K562 (cell line): ENCODE results near the gene LRRC47. TPM values are rescaled to one million over a fixed set of nuclear protein-coding genes. Genes with fewer than 3 reads are reported as not detected.

Source experiments
- ATF1 ChIP-seq, 2 experiments: fragments of 450-650 bp in 1 of 2; IDR thresholded peaks; 2 replicates each; pipeline ENCODE4 v1.6.1; 2016; ENCODE audit warnings: missing compliant biosample characterization in 1 of 2, missing genetic modification characterization in 1 of 2
- CHD1 ChIP-seq: fragments of 200-600 bp; sonication (generic); IDR thresholded peaks from one replicate; pipeline ENCODE4 v1.6.1; 2012; ENCODE audit warnings: mild to moderate bottlenecking, moderate library complexity, low read length, inconsistent platforms
- DLX4 ChIP-seq: fragments of 250-450 bp; sonication (Bioruptor Pico); IDR thresholded peaks from 2 replicates; pipeline ENCODE4 v1.6.1; 2021; ENCODE audit warnings: mild to moderate bottlenecking
- E2F6 ChIP-seq, 2 experiments: IDR thresholded peaks; 2 replicates each; pipeline ENCODE4 v1.6.1; 2011; ENCODE audit warnings: borderline replicate concordance in 1 of 2, control low read depth in 1 of 2, low read depth in 1 of 2, low read length in 1 of 2, mild to moderate bottlenecking in 1 of 2, mixed read lengths in 1 of 2, moderate library complexity in 1 of 2; ENCODE audit not compliant: insufficient read depth in 1 of 2, insufficient read length in 1 of 2, poor library complexity in 1 of 2, severe bottlenecking in 1 of 2; ENCODE audit errors: extremely low read depth in 1 of 2
- LEF1 ChIP-seq: fragments of 450-650 bp; IDR thresholded peaks from 2 replicates; pipeline ENCODE4 v1.6.1; 2016; ENCODE audit warnings: mild to moderate bottlenecking
- MIER1 ChIP-seq: fragments of 450-650 bp; IDR thresholded peaks from 2 replicates; pipeline ENCODE4 v1.6.1; 2016; ENCODE audit warnings: antibody characterized with exemption, mild to moderate bottlenecking, low read depth
- RCOR1 ChIP-seq, 2 experiments: IDR thresholded peaks; 2 replicates each; pipeline ENCODE4 v1.6.1; 2012; ENCODE audit warnings: low read depth in 2 of 2, low read length in 2 of 2, borderline replicate concordance in 1 of 2, improper control_type of control experiment in 1 of 2
- ZBTB1 ChIP-seq: sonication (generic); formaldehyde crosslinking; IDR thresholded peaks from 2 replicates; pipeline ENCODE4 v1.8.1; 2023; ENCODE audit warnings: missing genetic modification reagents, low read depth, mild to moderate bottlenecking, borderline replicate concordance
- polyA plus RNA-seq, 8 experiments: library from polyadenylated mRNA; depleted of rRNA in 4 of 8; stranded (reverse) in 5 of 8; unstranded in 3 of 8; fragments of >200 nt; fragmentation: Nextera tagmentation in 2 of 8; fragmentation: Illumina TruSeq in 1 of 8; extraction: Ambion mirVana in 2 of 8; extraction: Trizol in 1 of 8; gene quantifications; 2 replicates each; pipeline versions ENCODE4 v1.2.1 to v1.2.3, GENCODE V29; 2011 to 2014; ENCODE audit warnings: inconsistent platforms in 1 of 8, missing spikeins in 1 of 8
- total RNA-seq, 7 experiments: library from RNA; depleted of rRNA in 6 of 7; stranded (reverse); fragments of >200 nt in 6 of 7; fragmentation: Illumina TruSeq in 2 of 7; extraction: Trizol in 2 of 7; gene quantifications; 2 replicates each; pipeline versions ENCODE4 v1.2.1 to v1.2.3, GENCODE V29; 2011 to 2021; ENCODE audit warnings: low replicate concordance in 1 of 7
- TF ChIP-seq, protein P1 (sequence below), 3 experiments: IDR thresholded peaks in 2 of 3; conservative IDR thresholded peaks in 1 of 3; 2 replicates each; pipeline ENCODE4 v1.5.1; 2011 to 2012; ENCODE audit warnings: low read length in 3 of 3, mild to moderate bottlenecking in 3 of 3, control low read depth in 2 of 3, improper control_type of control experiment in 1 of 3, inconsistent platforms in 1 of 3, low read depth in 1 of 3, mixed read lengths in 1 of 3, moderate library complexity in 1 of 3; ENCODE audit not compliant: insufficient read depth in 2 of 3
- TF ChIP-seq, protein P2 (sequence below): fragments of 450-650 bp; IDR thresholded peaks from 2 replicates; pipeline ENCODE4 v1.6.1; 2016; ENCODE audit warnings: mild to moderate bottlenecking, moderate library complexity

Gene LRRC47
- total and polyA plus RNA-seq, 9 of the 15 experiments (the other 6 are each of a cell fraction or from before 2014, with no cell fraction given) = 4.6 to 68.0 (median 35.9) TPM

- TF ChIP-seq, protein P1, sequence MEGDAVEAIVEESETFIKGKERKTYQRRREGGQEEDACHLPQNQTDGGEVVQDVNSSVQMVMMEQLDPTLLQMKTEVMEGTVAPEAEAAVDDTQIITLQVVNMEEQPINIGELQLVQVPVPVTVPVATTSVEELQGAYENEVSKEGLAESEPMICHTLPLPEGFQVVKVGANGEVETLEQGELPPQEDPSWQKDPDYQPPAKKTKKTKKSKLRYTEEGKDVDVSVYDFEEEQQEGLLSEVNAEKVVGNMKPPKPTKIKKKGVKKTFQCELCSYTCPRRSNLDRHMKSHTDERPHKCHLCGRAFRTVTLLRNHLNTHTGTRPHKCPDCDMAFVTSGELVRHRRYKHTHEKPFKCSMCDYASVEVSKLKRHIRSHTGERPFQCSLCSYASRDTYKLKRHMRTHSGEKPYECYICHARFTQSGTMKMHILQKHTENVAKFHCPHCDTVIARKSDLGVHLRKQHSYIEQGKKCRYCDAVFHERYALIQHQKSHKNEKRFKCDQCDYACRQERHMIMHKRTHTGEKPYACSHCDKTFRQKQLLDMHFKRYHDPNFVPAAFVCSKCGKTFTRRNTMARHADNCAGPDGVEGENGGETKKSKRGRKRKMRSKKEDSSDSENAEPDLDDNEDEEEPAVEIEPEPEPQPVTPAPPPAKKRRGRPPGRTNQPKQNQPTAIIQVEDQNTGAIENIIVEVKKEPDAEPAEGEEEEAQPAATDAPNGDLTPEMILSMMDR (IDR thresholded peaks at IDR 0.05 in 2 of 3, conservative IDR thresholded peaks at IDR 0.05 in 1 of 3; ENCODE audit: insufficient read depth in 2 of 3, low read depth in 1 of 3, low read length in 3 of 3) = peak in 2 of 3 experiments; percentile 14 to 43; a peak in 2 of 6 replicates
- no peak for TF ChIP-seq ZBTB1 (CRISPR knock-in tag)
- TF ChIP-seq MIER1 = no peak
- no peak for TF ChIP-seq LEF1
- no peak for TF ChIP-seq ATF1 (CRISPR knock-in tag; IDR thresholded peaks at IDR 0.05)
- 0 out of 2 replicates have a peak, but pooled peaks have one; percentile 27 for TF ChIP-seq ATF1 (tag; IDR thresholded peaks at IDR 0.05)
- no peak for TF ChIP-seq CHD1
- TF ChIP-seq RCOR1 (IDR thresholded peaks at IDR 0.05; ENCODE audit: borderline replicate concordance in 1 of 2, low read depth in 2 of 2, low read length in 2 of 2) = 0 out of 4 replicates have a peak, but pooled peaks of 1 of the 2 experiments have one; percentile 16
- TF ChIP-seq, protein P2, sequence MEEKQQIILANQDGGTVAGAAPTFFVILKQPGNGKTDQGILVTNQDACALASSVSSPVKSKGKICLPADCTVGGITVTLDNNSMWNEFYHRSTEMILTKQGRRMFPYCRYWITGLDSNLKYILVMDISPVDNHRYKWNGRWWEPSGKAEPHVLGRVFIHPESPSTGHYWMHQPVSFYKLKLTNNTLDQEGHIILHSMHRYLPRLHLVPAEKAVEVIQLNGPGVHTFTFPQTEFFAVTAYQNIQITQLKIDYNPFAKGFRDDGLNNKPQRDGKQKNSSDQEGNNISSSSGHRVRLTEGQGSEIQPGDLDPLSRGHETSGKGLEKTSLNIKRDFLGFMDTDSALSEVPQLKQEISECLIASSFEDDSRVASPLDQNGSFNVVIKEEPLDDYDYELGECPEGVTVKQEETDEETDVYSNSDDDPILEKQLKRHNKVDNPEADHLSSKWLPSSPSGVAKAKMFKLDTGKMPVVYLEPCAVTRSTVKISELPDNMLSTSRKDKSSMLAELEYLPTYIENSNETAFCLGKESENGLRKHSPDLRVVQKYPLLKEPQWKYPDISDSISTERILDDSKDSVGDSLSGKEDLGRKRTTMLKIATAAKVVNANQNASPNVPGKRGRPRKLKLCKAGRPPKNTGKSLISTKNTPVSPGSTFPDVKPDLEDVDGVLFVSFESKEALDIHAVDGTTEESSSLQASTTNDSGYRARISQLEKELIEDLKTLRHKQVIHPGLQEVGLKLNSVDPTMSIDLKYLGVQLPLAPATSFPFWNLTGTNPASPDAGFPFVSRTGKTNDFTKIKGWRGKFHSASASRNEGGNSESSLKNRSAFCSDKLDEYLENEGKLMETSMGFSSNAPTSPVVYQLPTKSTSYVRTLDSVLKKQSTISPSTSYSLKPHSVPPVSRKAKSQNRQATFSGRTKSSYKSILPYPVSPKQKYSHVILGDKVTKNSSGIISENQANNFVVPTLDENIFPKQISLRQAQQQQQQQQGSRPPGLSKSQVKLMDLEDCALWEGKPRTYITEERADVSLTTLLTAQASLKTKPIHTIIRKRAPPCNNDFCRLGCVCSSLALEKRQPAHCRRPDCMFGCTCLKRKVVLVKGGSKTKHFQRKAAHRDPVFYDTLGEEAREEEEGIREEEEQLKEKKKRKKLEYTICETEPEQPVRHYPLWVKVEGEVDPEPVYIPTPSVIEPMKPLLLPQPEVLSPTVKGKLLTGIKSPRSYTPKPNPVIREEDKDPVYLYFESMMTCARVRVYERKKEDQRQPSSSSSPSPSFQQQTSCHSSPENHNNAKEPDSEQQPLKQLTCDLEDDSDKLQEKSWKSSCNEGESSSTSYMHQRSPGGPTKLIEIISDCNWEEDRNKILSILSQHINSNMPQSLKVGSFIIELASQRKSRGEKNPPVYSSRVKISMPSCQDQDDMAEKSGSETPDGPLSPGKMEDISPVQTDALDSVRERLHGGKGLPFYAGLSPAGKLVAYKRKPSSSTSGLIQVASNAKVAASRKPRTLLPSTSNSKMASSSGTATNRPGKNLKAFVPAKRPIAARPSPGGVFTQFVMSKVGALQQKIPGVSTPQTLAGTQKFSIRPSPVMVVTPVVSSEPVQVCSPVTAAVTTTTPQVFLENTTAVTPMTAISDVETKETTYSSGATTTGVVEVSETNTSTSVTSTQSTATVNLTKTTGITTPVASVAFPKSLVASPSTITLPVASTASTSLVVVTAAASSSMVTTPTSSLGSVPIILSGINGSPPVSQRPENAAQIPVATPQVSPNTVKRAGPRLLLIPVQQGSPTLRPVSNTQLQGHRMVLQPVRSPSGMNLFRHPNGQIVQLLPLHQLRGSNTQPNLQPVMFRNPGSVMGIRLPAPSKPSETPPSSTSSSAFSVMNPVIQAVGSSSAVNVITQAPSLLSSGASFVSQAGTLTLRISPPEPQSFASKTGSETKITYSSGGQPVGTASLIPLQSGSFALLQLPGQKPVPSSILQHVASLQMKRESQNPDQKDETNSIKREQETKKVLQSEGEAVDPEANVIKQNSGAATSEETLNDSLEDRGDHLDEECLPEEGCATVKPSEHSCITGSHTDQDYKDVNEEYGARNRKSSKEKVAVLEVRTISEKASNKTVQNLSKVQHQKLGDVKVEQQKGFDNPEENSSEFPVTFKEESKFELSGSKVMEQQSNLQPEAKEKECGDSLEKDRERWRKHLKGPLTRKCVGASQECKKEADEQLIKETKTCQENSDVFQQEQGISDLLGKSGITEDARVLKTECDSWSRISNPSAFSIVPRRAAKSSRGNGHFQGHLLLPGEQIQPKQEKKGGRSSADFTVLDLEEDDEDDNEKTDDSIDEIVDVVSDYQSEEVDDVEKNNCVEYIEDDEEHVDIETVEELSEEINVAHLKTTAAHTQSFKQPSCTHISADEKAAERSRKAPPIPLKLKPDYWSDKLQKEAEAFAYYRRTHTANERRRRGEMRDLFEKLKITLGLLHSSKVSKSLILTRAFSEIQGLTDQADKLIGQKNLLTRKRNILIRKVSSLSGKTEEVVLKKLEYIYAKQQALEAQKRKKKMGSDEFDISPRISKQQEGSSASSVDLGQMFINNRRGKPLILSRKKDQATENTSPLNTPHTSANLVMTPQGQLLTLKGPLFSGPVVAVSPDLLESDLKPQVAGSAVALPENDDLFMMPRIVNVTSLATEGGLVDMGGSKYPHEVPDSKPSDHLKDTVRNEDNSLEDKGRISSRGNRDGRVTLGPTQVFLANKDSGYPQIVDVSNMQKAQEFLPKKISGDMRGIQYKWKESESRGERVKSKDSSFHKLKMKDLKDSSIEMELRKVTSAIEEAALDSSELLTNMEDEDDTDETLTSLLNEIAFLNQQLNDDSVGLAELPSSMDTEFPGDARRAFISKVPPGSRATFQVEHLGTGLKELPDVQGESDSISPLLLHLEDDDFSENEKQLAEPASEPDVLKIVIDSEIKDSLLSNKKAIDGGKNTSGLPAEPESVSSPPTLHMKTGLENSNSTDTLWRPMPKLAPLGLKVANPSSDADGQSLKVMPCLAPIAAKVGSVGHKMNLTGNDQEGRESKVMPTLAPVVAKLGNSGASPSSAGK = peak; percentile 82
- peak; percentile 21 to 25 for TF ChIP-seq E2F6 (IDR thresholded peaks at IDR 0.05; ENCODE audit: borderline replicate concordance in 1 of 2, extremely low read depth in 1 of 2, insufficient read depth in 1 of 2, insufficient read length in 1 of 2, low read depth in 1 of 2, low read length in 1 of 2, poor library complexity in 1 of 2, severe bottlenecking in 1 of 2)
- no peak for TF ChIP-seq DLX4 (CRISPR knock-in tag)
These were observed 39.9 kb downstream of the LRRC47 start (continued) for GRCh38 chr1:3756394-3756793.
